Mammary epithelial cell (primary cell): ENCODE results near the gene GABRG3.

Experiments
- CTCF ChIP-seq, 2 donors: IDR thresholded peaks in 1 of 2; conservative IDR thresholded peaks in 1 of 2; 2 replicates each; pipeline ENCODE4 v1.5.1; 2011 to 2012; ENCODE audit warnings: inconsistent platforms in 2 of 2, low read length in 2 of 2, mild to moderate bottlenecking in 2 of 2, control low read depth in 1 of 2, low read depth in 1 of 2; ENCODE audit not compliant: insufficient read depth in 1 of 2; ENCODE audit errors: extremely low read depth in 1 of 2
- EZH2 ChIP-seq: IDR thresholded peaks from 2 replicates; pipeline ENCODE4 v1.6.1; 2012; ENCODE audit warnings: low read length, inconsistent platforms, borderline replicate concordance

GRCh38 chr15:27490867-27491595 lies 520.0 kb downstream of the GABRG3 start:
- TF ChIP-seq EZH2 (no peak), CTCF (conservative IDR thresholded peaks at IDR 0.05 in 1 of 2, IDR thresholded peaks at IDR 0.05 in 1 of 2; ENCODE audit: extremely low read depth in 1 of 2, insufficient read depth in 1 of 2, low read depth in 1 of 2, low read length in 2 of 2) (no peak)
